Cardiac muscle cell (in vitro differentiated cells and primary cell): ENCODE results near the gene ZFP62. TPM values are rescaled to one million over a fixed set of nuclear protein-coding genes. Genes with fewer than 3 reads are reported as not detected.
"Not testable (repeated sequence)": the region's sequence is repeated elsewhere in the genome, so short reads cannot be mapped to it uniquely, and the experiment has no call there.

Experiments used
- DNase-seq, 2 donors: peaks; one replicate each; pipeline versions ENCODE4 v3.0.0 to v3.0.0-alpha.2; 2010 to 2017; ENCODE audit warnings: low read depth in 1 of 2, low spot score in 1 of 2
- H3K27ac ChIP-seq: fragments of 200-600 bp; sonication (generic); 2 replicates; pipeline ENCODE4 v1.5.1; 2016
- H3K27me3 ChIP-seq: fragments of 200-600 bp; sonication (generic); 2 replicates; pipeline ENCODE4 v1.6.0; 2016; ENCODE audit warnings: control low read depth
- H3K36me3 ChIP-seq: fragments of 200-600 bp; sonication (generic); 2 replicates; pipeline ENCODE4 v1.5.1; 2016; ENCODE audit warnings: control low read depth
- H3K4me1 ChIP-seq: fragments of 200-600 bp; sonication (generic); 2 replicates; pipeline ENCODE4 v1.8.1; 2017; ENCODE audit warnings: low read depth, mild to moderate bottlenecking, mixed run types
- H3K4me3 ChIP-seq: fragments of 200-600 bp; sonication (generic); 2 replicates; pipeline ENCODE4 v1.5.1; 2016; ENCODE audit warnings: mild to moderate bottlenecking
- H3K9me3 ChIP-seq: fragments of 200-600 bp; sonication (generic); 2 replicates; pipeline ENCODE4 v1.5.1; 2017; ENCODE audit warnings: low read depth, mild to moderate bottlenecking, control low read depth
- CTCF ChIP-seq: IDR thresholded peaks from 2 replicates; pipeline ENCODE4 v1.5.1; 2012; ENCODE audit warnings: low read depth, mild to moderate bottlenecking, low read length
- polyA plus RNA-seq: library from polyadenylated mRNA; unstranded; fragments of >200 nt; fragmentation: Nextera tagmentation; extraction: Ambion mirVana; gene quantifications from 2 replicates; pipeline ENCODE4 v1.2.1, GENCODE V29; 2016
- total RNA-seq: library from RNA; depleted of rRNA; stranded (reverse); fragments of >200 nt; gene quantifications from 2 replicates; pipeline ENCODE4 v1.2.3, GENCODE V29; 2016

Gene ZFP62
- total and polyA plus RNA-seq, 2 experiments from 2014 or later: 15.9 to 30.0 TPM

GRCh38 chr5:180908400-180908799 lies 47.3 kb upstream of the ZFP62 start:
- no peak overlapping the region for H3K4me3 ChIP-seq
- DNase-seq: no peak
- no peaks in the 10 kb centered on the region for H3K4me1 ChIP-seq
- H3K9me3 ChIP-seq: no peaks in the 10 kb centered on the region
- H3K36me3 ChIP-seq: no peaks in the 10 kb centered on the region
- no peaks in the 10 kb centered on the region for H3K27me3 ChIP-seq
- no peak overlapping the region for H3K27ac ChIP-seq
- TF ChIP-seq CTCF: no peak

- DNase-seq: no peak
- Histone ChIP-seq H3K9me3 (no peaks in the 10 kb centered on the region), H3K27me3 (no peaks in the 10 kb centered on the region), H3K4me1 (no peaks in the 10 kb centered on the region), H3K36me3 (no peaks in the 10 kb centered on the region), H3K27ac (no peak overlapping the region), H3K4me3 (no peak overlapping the region)
- TF ChIP-seq CTCF: no peak
Measured at GRCh38 chr5:180901319-180902009, 40.4 kb upstream of the ZFP62 start.

GRCh38 chr5:180900178-180900577 lies 39.1 kb upstream of the ZFP62 start:
- no peak overlapping the region for H3K4me3 ChIP-seq
- no peaks in the 10 kb centered on the region for H3K27me3 ChIP-seq
- no peaks in the 10 kb centered on the region for H3K9me3 ChIP-seq
- no peaks in the 10 kb centered on the region for H3K4me1 ChIP-seq
- TF ChIP-seq CTCF: no peak
- H3K36me3 ChIP-seq: no peaks in the 10 kb centered on the region
- no peak for DNase-seq
- no peak overlapping the region for H3K27ac ChIP-seq

GRCh38 chr5:180898621-180899246 lies 37.7 kb upstream of the ZFP62 start, which contains the start of gene BTNL8:
BTNL8 (plus strand) TSS chr5:180899159; CDS start chr5:180899311, 152 bp downstream.
- Histone ChIP-seq H3K4me3 (no peak within 1 kb of the TSS), H3K36me3 (no peaks in the 10 kb centered on the region), H3K9me3 (no peaks in the 10 kb centered on the region), H3K27me3 (no peaks in the 10 kb centered on the region), H3K4me1 (no peaks in the 10 kb centered on the region), H3K27ac (no peak within 1 kb of the TSS)
- no peak for DNase-seq
- TF ChIP-seq CTCF: no peak

- DNase-seq, H3K4me3 ChIP-seq, H3K36me3 ChIP-seq, H3K4me1 ChIP-seq, H3K9me3 ChIP-seq, H3K27me3 ChIP-seq, H3K27ac ChIP-seq: not testable (repeated sequence)
Measured at GRCh38 chr5:180895330-180895729, 34.3 kb upstream of the ZFP62 start.

- Histone ChIP-seq H3K4me3 (no peak overlapping the region), H3K9me3 (no peaks in the 10 kb centered on the region), H3K27me3 (no peaks in the 10 kb centered on the region), H3K4me1 (no peaks in the 10 kb centered on the region), H3K27ac (no peak overlapping the region), H3K36me3 (no peaks in the 10 kb centered on the region)
- no peak for TF ChIP-seq CTCF
- no peak for DNase-seq
Measured at GRCh38 chr5:180889381-180889780, 28.3 kb upstream of the ZFP62 start.

- DNase-seq: not testable (repeated sequence)
Measured at GRCh38 chr5:180885845-180886529, 24.9 kb upstream of the ZFP62 start.

More at GRCh38 chr5:180885845-180886529, 24.9 kb upstream of the ZFP62 start:
- not testable (repeated sequence) for H3K36me3 ChIP-seq, H3K4me1 ChIP-seq, H3K27ac ChIP-seq, H3K9me3 ChIP-seq, H3K4me3 ChIP-seq, H3K27me3 ChIP-seq
